ENCODE measurements around the gene LMF1. TPM values are rescaled to one million over a fixed set of nuclear protein-coding genes. Genes with fewer than 3 reads are reported as not detected.

LMF1 gene
- polyA plus RNA-seq, 1 donor (not counting 4 experiments of a cell fraction or from before 2014, with no cell fraction given): 3.1 TPM

GRCh38 chr16:877242-878071 lies 93.3 kb downstream of the LMF1 start:
- no peaks in the 10 kb centered on the region for H3K36me3 ChIP-seq (ENCODE audit: control insufficient read depth in 2 of 2, extremely low read depth in 1 of 2, insufficient read depth in 2 of 2, low read length in 2 of 2)
- no peak overlapping the region for H3K9ac ChIP-seq (ENCODE audit: control insufficient read depth, extremely low read depth, insufficient read depth, low read length)
- TF ChIP-seq EZH2 (IDR thresholded peaks at IDR 0.05; ENCODE audit: low read length) (no peak), CTCF (optimal IDR thresholded peaks at IDR 0.05 in 1 of 3, IDR thresholded peaks at IDR 0.05 in 1 of 3, conservative IDR thresholded peaks at IDR 0.05 in 1 of 3; ENCODE audit: extremely low read depth in 1 of 3, insufficient read depth in 2 of 3, low read length in 3 of 3) (no peak)
- no peak overlapping the region for H2AFZ ChIP-seq (ENCODE audit: control insufficient read depth, low read length)
- no peaks in the 10 kb centered on the region for H4K20me1 ChIP-seq (ENCODE audit: control insufficient read depth, extremely low read depth, insufficient read depth, low read length)
- H3K27me3 ChIP-seq (ENCODE audit: control insufficient read depth, extremely low read depth, insufficient read depth, low read length): no peaks in the 10 kb centered on the region
- no peaks in the 10 kb centered on the region for H3K4me1 ChIP-seq (ENCODE audit: control insufficient read depth, extremely low read depth, insufficient read depth, low read length)
- DNase-seq (ENCODE audit: low read depth, low spot score) (no peak), FAIRE-seq (no peak)
- no peaks in the 10 kb centered on the region for H3K79me2 ChIP-seq (ENCODE audit: control insufficient read depth, insufficient read depth, low read length)
- no peak overlapping the region for H3K4me2 ChIP-seq (ENCODE audit: control insufficient read depth, extremely low read depth, insufficient read depth, low read depth, low read length)
- H3K9me3 ChIP-seq (ENCODE audit: control insufficient read depth, low read depth, low read length): peaks cover 2% of the 10 kb centered on the region
- H3K4me3 ChIP-seq (ENCODE audit: control insufficient read depth in 2 of 3, extremely low read depth in 1 of 3, insufficient read depth in 2 of 3, low read depth in 1 of 3, low read length in 3 of 3): no peak overlapping the region
- dilution Hi-C loops (cut with MboI; ENCODE audit: extremely low pct_ligation_motif_present, low sequenced_read_pairs): no loop called here
- no peaks in the 10 kb centered on the region for H3K9me1 ChIP-seq (ENCODE audit: control insufficient read depth, extremely low read depth, insufficient read depth, low read length)
- no peak overlapping the region for H3K27ac ChIP-seq (ENCODE audit: control insufficient read depth, insufficient read depth, low read length)

- no peak for TF ChIP-seq EZH2 (IDR thresholded peaks at IDR 0.05; ENCODE audit: low read length)
- TF ChIP-seq CTCF (optimal IDR thresholded peaks at IDR 0.05 in 1 of 3, IDR thresholded peaks at IDR 0.05 in 1 of 3, conservative IDR thresholded peaks at IDR 0.05 in 1 of 3; ENCODE audit: extremely low read depth in 1 of 3, insufficient read depth in 2 of 3, low read length in 3 of 3): no peak
- H4K20me1 ChIP-seq (ENCODE audit: control insufficient read depth, extremely low read depth, insufficient read depth, low read length): no peaks in the 10 kb centered on the region
- FAIRE-seq (no peak), DNase-seq (ENCODE audit: low read depth, low spot score) (no peak)
- H3K9ac ChIP-seq (ENCODE audit: control insufficient read depth, extremely low read depth, insufficient read depth, low read length): no peak overlapping the region
- no peak overlapping the region for H2AFZ ChIP-seq (ENCODE audit: control insufficient read depth, low read length)
- H3K27ac ChIP-seq (ENCODE audit: control insufficient read depth, insufficient read depth, low read length): no peak overlapping the region
- H3K4me3 ChIP-seq (ENCODE audit: control insufficient read depth in 2 of 3, extremely low read depth in 1 of 3, insufficient read depth in 2 of 3, low read depth in 1 of 3, low read length in 3 of 3): no peak overlapping the region
- no peaks in the 10 kb centered on the region for H3K4me1 ChIP-seq (ENCODE audit: control insufficient read depth, extremely low read depth, insufficient read depth, low read length)
- no peaks in the 10 kb centered on the region for H3K27me3 ChIP-seq (ENCODE audit: control insufficient read depth, extremely low read depth, insufficient read depth, low read length)
- H3K9me1 ChIP-seq (ENCODE audit: control insufficient read depth, extremely low read depth, insufficient read depth, low read length): no peaks in the 10 kb centered on the region
- H3K9me3 ChIP-seq (ENCODE audit: control insufficient read depth, low read depth, low read length): peaks cover 2% of the 10 kb centered on the region
- no peaks in the 10 kb centered on the region for H3K79me2 ChIP-seq (ENCODE audit: control insufficient read depth, insufficient read depth, low read length)
- H3K4me2 ChIP-seq (ENCODE audit: control insufficient read depth, extremely low read depth, insufficient read depth, low read depth, low read length): no peak overlapping the region
- dilution Hi-C loops (cut with MboI; ENCODE audit: extremely low pct_ligation_motif_present, low sequenced_read_pairs): no loop called here
- H3K36me3 ChIP-seq (ENCODE audit: control insufficient read depth in 2 of 2, extremely low read depth in 1 of 2, insufficient read depth in 2 of 2, low read length in 2 of 2): no peaks in the 10 kb centered on the region
Measured at GRCh38 chr16:876523-877241, 94.1 kb downstream of the LMF1 start.

All from keratinocyte (primary cell).